NCI-H82 treated with DMSO at 0.1 percent for 48 hours (cell line): ENCODE results near the gene RPP40.

ENCODE experiments used
- DNase-seq: peaks from one replicate; lab custom pipeline; 2025; ENCODE audit not compliant: unreplicated experiment; lab: John Stamatoyannopoulos, UW

The RPP40 gene

DNA sequence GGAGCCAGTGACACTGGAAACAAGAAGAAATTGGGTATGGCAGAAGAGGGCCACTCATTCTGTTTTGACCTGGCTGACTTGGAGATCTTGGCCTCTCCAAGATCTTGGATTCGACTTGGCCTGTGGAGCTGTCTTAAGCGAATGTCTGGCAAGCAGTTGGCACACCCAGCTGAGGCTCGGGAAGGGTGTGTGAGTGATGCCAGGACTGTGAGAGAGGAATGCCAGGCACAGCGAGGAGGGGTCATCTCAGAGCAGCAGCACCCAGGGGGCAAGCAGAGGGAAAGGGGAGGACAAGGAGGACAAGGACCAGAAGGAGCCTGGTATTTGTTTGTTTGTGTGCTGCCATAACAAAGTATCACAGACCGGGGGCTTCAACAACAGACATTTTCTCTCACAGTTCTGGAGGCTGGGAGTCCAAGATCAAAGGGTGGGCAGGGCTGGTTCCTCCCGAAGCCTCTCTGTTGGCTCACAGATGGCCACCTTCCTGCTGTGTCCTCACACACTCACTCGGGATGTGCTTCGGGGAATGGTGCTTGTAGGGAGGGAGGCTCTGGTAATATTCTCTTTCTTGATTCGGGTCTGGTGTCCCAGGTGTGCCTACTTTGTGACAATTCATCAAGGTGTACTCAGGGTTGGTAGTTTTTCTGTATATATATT is 33.0 kb downstream of the RPP40 start:
- no peak for DNase-seq

DNA sequence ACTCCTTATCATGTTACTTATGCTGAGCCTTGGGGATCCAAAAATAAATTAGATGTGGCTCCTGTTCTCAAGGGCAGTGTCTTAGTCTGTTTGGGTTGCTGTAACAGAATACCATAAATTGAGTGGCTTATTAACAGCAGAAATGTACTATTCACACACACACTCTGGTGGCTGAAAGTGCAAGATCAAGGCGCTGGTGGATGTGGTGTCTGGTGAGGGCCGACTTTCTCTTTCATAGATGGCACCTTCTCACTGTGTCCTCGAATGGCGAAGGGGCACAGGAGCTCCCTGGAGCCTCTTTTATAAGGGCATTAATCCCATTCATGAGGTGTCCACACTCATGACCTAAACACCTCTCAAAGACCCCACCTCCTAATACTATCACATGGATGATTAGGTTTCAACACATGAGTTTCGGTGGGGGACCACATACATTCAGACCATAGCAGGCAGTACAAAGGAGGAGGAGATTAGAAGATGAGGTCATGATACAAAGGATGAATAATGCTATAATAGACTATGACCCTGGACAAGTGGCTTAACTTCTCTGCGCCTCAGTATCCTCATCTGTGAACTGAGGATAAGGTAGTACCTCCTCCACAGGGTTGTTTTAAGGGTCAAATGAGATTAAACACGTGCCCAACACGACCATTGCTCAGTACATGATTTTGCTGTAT is 34.1 kb downstream of the RPP40 start:
- DNase-seq = no peak

DNA sequence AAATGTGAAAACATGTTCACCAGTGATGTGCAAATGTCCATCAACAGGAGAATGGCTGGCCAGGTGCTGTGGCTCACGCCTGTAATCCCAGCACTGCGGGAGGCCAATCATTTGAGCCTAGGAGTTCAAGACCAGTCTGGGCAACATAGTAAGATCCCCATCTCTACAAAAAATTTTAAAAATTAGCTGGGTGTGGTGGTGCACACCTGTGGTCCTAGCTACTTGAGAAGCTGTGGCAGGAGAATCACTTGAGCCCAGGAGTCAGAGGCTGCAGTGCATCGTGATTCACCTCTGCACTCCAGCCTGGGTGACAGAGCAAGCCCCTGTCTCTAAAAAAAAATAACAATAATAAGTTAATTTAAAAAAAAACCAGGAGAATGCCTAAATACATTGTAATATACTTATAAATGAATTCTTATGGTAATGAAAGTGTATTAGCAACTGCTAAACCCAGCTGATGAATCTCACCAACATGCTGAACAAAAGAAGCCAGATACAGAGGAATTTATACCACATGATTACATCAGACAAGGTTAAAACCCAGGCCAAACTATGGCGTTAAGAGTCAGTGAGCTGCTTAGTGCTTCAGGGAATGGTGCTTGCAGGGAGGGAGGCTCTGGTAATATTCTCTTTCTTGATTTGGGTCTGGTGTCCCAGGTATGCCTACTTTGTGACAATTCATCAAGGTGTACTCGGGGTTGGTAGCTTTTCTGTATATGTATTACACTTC is 36.4 kb downstream of the RPP40 start:
- no peak for DNase-seq

DNA sequence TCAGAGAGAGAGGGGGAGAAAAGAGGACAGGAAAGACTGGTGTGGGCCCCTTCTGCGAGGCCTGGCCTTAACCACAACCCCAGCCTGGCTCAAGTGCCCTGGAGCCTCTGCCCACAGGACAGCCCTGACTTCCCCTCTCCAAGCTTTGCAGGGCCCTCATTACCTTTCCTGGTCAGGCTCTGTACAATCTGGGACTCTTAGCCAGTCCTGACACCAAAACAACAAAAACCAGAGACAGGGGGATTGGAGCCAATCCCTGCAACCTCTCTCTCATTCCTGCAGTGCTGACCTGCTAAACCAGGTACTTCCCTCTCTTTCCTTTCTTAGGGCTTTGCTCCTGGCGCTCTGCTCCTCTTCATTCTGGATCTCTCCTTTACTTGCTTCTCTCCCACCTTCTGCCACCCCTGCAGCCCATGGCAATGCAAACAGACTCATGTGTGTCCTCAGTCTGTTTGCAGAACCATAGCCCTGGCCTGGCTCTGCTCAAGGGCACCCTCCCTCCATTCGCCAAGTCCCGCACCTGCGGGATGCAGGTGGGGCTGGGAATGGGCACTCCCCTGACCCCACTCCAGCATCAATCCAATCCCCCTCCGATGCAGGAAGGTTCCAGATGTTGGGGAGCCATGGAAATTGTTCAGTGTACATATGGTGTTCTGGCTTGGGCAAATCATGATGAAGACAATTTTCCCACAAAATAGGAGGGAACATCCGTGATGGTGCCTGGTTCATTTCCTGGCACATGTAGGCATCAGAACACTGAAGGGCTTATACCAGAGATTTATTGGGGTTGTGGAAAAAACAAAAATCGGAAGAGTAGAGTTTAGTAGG is 38.1 kb downstream of the RPP40 start:
- no peak for DNase-seq

DNA sequence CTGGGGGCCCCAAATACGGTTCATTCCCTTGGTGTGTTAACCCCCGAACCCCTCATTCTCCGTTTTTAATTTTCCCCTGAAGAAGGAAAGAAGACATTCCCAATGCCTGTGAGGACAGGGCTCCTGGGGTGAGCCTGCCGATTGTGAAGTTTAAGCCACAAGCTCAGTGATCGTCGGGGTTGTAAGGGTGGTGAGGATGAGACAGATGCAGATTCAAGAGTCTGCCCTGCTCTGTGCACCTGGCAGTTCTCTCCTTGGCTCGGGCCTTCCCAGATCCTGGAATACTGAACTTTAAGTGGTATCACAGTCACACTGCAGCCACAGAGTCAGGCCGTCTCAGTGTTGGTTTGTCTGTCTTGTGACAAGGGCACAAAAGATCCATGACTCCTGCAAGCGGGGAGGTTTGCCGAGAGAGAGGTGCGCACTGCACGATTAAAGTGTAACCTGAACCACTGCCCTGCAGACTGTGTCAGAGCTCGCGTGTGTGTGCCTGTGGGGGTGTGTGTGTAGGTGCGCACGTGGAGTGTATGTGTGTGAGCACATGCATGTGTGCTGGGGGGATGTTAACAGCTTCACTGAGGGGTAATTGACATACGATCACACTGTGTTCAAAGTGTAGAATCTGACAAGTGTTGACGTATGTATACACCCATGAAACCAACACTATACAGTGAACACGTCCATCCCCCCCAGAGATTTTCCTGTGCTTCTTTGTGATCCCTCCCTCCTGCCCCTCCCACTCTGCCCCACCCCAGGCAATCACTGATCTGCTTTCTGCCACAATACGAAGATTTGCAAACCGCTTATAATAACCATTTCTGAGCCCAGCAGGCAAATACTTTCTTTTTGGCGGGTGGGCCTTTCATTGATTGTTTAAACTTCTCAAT is 38.9 kb downstream of the RPP40 start:
- no peak for DNase-seq

DNA sequence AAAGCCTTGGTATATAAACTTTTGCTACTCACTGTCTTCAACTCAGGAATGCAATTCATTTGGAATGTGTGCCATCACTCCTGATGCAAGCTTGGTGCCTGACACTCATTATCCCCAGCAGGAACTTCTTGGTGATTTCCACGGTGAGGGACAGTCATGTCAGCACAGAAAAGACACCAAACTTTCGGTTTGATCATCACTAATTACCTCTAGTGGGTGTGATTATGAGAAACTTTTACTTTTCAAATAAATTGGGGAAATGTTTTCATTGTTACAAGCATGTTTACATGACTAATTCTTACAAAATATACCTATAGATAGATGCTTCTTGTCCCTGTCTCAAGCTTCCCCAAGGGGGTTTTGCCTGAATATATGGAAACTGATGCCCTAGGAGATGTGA is 40.9 kb downstream of the RPP40 start:
- DNase-seq = no peak

DNA sequence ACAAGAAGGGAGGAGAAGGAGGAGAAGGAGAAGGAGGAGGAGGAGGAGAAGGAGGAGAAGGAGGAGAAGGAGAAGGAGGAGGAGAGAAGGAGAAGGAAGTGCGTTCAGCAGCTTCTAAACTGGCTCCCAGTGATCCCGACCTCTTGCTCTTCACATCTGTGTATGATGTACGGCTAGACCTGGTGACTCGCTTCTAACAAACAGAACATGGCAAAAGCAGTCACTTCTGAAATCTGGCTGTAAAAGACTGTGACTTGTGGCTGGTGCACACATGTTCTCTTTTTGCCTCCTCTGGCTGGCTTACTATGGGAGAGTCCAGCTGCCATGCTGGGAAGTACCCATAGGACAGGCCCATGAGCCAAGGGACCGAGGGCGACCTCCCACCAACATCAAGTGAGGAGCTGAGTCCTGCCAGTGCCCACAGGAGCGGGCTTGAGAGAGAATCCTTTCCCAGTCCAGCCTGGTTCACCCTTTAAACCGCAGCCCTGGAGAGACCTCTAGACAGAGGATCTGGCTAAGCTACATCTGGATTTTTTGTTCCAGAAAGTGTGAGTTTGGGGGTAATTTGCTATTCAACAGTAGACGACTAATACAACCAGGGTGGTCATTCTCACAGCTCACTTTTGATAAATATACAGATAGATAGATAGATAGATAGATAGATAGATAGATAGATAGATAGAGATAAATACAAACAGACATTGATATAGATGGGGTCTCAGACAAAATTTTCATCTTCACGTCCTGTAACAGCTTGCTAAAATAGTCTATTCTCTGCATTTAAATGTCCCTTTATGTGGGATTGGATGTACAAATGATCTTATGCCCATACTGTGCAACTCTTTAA is 42.3 kb downstream of the RPP40 start:
- DNase-seq = no peak

DNA sequence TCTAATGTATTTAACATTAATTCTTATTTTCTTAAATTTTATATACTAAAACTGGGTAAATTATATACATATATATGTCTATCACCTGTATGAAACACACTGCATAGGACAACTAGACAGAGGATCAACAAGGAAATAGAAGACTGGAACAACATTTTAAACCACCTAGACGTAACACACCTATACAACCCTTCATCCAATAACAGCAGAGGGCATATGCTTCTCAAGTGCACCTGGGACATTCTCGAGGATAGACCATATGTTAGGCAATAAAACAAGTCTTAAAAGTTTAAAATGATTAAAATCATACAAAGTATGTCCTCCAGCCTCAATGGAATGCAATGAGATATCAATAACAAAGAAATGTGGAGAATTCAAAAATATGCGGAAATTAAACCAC is 45.2 kb downstream of the RPP40 start:
- DNase-seq = no peak

DNA sequence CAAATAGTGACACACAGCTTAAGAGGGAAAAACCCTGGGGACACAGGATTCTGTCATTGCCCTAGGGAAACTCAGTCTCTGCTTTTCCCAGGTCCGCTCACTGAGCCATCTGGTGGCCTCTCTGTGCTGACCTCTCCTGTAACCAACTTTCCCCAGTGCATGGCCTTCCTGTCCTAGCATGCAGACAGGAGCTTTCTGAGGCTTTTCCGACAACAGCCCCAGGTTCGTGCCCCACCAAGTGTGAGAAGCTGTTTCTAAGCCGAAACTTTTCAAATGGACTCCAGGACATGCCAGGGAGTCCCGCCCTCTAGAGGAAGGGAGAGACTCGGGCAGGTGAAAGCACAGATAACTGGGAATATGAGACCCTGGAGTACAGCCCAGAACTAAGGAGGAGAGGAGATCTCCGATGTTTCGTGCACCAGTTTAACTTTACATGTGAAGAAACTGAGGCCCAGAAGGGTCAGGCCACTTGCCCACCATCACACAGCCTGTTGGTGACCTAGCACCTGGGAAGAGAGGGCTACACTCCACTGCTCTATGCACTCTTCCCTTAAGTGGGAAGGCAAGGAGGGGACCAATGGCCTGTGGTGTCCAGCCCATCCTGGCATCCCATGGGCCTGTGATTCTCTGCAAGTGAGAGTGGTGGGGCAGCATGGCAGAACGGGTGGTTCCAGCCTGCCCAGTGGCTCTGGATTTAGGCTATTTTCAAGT is 46.2 kb downstream of the RPP40 start:
- no peak for DNase-seq

DNA sequence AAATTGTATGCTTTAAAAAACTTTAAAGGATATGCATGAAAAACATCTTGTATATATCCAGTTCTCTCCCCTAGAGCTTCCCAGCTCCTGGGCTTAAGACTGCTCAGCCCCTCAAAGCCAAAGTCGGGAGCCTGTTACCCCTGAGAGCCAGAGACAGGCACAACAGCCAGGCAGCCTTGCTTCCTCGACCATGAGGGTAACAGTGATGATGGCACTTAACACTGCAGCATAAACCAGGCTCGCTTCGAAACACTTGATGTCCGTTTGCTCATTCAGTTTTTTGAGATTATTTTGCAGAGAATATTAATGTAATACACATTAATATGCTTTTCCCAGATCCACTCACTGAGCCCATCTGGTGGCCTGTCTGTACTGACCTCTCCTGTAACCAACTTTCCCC is 47.2 kb downstream of the RPP40 start:
- DNase-seq = no peak

DNA sequence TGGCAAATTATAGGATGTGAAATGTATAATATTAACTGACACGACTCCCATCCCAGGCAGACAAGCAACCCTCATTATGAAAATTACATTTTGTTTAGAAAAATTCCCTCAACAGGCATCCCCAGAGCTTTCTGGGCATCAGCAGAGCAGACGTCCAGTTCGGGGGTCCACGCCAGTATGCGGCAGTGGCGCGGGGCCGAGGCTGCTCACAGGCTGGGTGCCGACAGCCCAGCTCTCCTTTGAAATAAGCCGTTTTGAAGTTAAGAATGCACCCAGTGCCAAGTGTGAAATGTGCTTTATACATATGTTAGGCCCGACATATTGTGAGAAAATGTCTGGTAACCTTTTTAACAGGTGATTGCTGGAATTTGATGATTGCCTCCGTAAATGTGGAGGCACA is 50.4 kb downstream of the RPP40 start:
- no peak for DNase-seq

DNA sequence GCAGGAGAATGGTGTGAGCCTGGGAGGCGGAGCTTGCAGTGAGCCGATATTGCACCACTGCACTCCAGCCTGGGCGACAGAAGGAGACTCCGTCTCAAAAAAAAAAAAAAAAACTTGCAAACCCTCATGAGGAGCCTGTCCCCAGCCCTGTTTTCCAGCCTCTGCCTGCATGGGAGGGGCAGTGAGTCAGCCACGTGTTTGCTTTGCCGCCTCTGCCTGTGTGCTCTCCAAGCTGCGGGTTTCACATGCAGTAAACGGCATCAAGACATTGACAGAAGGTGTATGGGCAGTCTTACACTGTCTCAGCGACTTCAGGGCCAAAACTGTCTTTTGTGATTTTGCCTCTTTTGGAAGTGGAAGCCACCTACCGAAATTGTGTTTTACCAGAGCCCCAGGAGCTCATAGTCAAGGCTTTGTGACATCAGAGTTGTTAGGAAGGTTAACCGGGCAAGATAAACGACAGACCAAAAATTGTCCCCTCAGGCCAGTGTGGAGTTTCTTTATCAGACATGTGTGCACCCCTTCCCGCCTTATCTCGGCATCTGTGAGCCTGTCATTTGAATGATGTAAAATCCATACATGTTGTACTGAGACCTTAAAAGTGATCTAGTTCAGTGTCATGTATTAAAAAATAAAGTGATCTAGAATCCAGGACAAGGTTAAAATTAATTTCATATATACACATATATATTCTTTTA is 52.9 kb downstream of the RPP40 start:
- DNase-seq = no peak

DNA sequence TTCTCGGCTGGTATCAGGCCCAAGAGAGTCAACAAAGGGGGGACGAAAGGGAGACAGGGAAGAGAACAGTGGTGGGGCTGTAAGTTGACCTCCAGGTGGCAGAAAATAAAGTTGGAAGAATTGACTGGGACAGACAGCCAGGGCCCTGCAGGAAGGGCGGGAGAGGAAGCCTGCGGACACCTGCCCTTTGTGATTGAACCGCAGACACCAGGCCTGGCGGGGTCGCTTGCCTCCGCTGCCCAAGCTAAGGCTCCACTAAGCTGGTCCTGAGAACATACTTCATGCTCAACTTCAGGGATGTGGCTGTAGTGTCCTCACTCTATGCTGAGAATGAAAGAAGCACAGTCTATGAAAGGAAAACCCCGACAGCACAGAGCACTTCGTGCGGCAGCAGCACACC is 53.8 kb downstream of the RPP40 start:
- DNase-seq = no peak

DNA sequence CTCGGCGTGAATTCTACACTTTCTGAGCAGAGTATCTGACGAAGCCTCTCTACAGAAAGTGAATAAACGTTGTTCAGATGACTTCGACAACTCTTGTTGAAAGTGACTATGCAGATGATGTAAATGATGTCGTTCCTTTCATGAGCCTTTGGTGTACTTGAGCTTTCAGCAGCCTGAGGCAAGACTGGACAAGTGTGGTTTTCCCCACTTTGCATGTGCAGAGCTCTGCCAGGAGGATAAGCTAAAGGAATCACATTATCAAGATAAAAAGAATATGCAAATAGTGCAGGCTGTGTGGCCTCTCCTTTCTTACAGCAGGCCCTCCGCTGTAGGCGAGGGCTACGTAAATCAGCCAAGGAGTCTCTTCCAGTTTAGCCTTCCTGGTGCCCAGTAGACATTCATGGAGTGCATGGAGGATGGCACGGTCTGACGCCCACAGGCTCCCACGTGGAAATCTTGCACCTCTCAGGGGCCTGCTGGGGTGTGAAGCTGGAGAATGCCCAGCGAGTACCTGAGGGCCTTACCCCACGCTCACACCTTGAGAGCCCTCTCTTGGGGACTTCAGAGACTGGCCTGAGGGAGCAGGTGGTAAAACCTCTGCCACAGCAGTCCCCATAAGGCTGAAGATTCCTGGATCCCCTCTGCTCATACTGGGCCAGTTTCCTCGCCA is 54.9 kb downstream of the RPP40 start:
- no peak for DNase-seq

DNA sequence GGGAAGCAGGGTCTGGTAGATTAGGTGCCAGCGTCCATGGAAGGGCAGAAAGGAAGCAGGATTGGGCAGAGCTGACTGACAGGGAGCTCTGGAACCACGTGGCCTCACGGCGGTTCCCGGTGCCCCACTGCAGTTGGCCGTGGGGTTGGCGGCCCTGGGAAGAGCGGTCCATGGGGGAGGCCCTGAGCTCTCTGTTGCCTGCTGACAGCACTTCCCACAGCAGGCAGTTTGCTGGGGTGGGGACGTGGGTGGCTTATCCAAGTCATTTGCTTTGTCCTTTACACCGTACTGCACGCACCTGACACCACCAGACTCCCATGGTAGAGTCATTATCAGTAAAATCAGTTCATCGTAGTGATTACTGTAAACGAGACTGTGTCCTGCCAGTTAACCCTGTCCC is 56.1 kb downstream of the RPP40 start:
- DNase-seq = no peak

DNA sequence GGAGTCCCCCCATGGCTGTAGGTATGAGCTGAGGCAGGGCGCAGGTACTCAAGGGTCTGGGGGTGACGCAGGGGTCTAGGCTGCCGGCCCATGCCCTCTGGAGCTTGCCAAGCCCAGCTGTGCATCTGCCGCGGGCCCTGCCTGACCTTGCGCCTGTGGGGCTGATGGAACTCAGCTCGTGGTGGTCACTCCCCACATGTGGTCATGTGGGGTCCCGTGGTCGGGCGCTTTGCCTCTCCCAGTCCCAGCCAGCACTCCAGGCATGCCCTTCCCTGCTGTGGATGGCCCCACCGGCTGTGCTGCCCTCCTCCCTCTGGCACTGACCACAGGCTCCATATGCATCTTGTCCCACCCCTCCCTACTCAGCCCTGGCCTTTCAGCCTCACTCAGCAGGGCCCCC is 57.3 kb downstream of the RPP40 start:
- no peak for DNase-seq
